ENCODE measurements around the gene KIAA1328. TPM values are rescaled to one million over a fixed set of nuclear protein-coding genes. Genes with fewer than 3 reads are reported as not detected.

The KIAA1328 gene
- total RNA-seq, 1 experiment from 2014 or later: 9.1 TPM

DNA sequence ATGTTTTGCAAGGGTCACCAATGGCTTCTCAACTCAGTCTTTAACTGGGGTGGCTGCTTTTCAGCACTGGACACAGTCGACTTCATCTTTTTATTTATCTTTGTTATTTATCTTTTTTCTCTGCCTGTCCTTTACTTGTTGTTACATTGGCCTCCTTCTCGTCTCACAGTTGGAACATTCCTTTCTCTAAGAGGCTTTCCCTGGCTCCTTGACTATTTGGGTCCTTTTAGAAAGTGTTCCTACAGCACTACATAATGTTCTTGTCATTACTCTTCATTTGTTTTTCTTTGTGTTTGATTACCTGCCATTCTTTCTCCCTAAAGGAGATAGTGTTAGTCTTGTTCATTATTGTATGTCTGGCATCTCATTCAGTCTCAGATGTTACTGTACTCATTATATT is 122.0 kb downstream of the KIAA1328 start:
- no peak for DNase-seq (ENCODE audit: low spot score)

DNA sequence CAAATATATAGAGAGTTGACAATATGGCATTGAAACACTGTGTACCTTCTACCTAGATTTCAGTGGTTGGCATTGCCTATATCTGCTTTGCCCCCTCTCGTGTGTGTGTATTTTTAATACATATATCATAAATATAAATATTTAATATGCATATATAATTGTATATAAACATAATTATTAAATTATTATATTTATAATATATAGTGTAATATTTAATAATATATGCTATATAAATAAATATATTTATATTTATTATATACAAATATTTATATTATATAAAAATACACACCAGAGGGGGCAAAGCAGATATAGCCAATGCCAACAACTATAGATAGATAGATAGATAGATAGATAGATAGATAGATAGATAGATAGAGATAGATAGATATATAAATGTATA is 124.1 kb downstream of the KIAA1328 start:
- no peak for DNase-seq (ENCODE audit: low spot score)

DNA sequence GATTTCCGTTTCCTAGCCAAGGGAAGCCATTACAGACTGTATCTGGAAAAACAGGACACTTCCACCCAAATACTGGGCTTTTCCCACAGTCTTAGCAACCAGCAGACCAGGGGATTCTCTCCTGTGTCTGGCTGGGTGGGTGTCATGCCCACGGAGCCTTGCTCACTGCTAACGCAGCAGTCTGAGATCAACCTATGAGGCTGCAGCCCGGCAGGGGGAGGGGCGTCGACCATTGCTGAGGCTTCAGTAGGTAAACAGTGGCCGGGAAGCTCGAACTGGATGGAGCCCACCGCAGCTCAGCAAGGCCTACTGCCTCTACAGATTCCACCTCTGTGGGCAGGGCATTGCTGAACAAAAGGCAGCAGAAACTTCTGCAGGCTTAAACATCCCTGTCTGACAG is 131.1 kb downstream of the KIAA1328 start:
- no peak for DNase-seq (ENCODE audit: low spot score)

DNA sequence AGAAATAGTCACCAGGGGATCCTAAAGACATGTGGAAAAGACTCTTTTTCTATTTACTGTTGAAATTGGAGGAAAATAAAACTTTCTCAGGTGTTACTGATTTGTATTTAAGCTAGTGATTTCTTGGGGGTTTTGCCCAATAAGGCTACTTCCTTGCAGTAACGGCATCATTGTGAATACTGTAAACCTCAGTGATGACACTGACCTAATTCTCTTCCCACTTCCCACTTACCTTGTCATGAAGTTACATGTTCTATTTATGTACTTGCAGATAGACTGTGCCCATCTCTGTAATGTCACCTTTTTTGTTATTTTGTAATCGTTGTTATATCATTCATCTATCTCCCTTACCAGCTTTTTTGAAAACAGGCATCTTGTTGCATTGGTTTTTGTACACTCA is 134.5 kb downstream of the KIAA1328 start:
- DNase-seq (ENCODE audit: low spot score): no peak

DNA sequence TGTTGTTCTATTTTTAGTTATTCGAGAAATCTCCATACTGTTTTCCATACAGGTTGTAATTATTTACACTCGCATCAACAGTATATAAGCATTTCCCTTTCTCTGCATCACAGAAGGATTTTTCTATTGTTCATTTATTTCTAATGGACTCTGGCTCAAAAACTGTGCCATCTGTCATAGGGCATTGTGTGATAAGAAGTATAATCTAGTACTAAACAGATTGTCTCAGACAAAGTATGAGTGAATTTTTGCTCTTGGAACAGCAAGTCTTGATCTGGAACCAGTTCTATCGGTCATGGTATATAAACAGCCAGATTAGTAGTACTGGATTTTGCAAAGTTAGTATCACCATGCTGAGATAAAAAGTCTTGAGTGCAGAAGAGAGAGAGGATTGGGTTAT is 145.8 kb downstream of the KIAA1328 start:
- no peak for DNase-seq (ENCODE audit: low spot score)

DNA sequence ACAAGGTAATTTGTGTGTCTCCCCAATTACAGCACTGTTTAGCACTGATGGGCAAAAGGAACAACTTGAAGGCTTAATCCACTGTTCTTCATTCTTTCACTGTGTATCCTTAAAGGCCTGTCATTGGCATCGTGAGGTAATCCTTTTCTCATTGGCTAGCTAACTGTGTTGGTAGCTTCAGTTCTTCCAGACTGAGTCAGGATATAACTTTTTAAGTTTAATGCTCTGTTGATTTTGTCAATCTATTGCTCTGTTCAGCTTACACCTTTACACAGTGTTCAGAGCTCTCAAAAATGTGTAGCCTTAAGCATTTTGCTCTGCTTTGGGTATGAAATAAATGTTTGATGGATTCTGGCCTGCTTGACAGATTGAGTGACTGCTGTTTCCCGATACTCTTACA is 148.2 kb downstream of the KIAA1328 start:
- no peak for DNase-seq (ENCODE audit: low spot score)

DNA sequence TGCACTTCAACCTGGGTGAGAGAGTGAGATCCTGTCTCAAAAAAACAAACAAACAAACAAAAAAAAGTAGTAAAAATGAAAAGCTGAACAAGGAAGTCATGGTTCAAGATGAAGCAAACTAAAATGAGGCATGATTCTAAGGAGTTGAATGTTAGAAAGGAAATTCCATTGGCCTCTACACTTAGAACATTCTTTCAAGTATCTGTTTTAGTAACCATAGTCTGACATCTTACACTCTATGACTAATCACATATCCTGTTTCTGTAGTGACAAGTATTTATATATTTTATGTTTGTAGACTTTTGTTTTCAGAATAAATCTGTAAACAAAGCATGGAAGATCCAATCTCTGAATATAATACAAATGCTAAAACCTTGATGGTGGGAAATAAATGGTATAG is 164.1 kb downstream of the KIAA1328 start:
- DNase-seq (ENCODE audit: low spot score): no peak

DNA sequence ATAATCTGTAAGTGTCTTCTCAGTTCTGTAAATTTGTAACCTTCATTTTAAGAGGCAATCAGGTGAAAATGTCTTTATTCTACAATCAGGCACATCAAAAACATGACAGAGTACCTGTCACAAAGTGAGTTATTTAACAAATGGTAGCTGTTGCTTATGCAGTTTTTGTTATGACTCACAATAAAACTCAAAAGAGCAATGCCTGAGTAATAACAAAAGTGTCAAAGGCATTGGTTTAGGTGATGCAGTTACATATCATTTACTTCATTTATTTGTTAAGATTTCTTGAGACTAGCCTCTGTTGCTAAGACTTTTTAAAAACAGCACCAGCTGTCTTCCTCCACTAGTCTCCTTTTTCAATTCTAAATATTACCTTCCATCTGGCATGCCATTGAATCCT is 177.8 kb downstream of the KIAA1328 start:
- no peak for DNase-seq (ENCODE audit: low spot score)

DNA sequence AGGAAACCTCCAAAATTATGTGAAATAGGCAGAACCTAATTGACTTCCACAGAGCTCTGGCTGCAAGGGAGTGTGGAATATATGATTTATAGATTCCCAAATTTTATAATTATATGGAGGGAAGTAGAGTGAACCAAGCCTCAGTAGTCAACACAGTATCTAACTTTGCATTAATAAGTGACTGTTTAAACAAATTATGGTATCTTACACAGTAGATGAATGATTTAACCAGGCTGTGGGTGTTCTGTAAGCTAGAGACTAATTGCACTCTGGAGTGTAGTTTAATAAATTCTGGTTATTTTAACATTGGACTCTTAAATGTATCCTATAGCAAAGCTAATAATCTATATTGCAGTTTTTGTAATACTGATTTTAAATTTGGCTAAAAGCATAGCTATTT is 183.5 kb downstream of the KIAA1328 start:
- DNase-seq (ENCODE audit: low spot score): no peak

DNA sequence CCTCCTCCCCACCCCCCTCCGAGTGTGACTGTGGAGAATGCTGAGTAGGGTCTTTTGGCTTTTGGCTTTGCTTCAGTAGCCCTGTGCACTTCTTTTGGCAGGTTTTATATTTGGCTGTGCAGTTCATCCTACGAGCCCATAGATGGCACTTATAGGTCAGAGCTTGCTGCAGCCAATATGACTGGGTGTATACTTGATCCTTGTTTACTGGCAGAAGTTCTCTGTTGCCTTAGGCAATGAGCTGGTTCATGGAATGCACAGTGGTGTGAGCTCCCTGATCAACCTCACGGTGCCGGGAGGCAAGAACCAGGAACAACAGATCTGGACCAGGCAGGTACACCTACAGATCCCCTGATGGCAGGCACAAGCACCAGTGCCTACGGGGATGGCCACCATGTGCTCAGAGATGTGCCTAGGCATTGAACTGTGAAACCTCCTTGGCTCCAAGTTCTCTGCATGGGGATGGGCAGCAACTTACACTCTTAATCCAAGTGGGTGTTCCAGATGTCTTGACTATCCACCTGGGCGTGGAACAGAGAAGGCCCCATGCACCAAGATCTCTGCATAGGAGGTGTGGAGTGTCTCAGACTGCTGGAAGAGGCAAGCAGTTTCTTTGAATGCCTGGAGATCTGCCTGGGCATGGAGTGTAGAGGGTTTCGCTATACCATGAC is 190.4 kb downstream of the KIAA1328 start:
- DNase-seq (ENCODE audit: low spot score): no peak

DNA sequence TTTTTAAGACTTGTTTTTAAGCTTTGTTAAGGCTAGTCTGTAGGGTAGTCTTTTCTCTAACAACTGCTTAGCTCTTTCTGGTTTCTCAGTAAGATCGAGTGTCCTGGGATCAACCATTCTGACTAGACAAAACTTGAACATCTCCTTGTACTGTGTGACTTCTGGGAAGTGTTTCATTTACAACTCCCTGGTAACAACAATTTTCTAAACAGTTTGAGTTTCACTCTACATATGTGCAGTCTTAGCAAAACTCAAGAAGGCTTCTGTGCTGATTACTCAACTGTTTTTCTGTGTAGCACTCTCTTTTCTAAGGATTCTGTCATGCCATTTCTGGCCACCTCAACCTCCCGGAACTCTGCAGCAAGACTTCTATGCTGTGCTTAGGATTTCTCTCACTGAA is 204.5 kb downstream of the KIAA1328 start:
- no peak for DNase-seq (ENCODE audit: low spot score)

DNA sequence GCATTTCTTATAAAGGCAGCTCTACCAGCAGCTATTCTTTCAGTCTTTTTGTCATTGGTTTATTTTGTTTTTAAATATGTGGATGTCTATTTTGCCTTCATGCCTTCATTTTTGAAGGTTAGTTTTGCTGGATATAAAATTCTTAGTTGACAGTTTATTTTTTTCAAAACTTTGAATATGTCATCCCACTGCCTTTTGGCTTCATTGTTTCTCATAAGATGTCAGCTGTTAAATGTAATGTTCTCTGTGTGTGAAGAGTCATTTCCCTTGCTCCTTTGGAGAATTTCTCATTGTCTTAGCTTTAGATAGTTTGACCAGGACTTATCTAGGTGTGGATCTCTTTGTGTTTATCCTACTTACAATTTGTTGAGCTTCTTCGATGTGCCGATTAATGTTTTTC is 213.5 kb downstream of the KIAA1328 start:
- DNase-seq (ENCODE audit: low spot score): no peak

DNA sequence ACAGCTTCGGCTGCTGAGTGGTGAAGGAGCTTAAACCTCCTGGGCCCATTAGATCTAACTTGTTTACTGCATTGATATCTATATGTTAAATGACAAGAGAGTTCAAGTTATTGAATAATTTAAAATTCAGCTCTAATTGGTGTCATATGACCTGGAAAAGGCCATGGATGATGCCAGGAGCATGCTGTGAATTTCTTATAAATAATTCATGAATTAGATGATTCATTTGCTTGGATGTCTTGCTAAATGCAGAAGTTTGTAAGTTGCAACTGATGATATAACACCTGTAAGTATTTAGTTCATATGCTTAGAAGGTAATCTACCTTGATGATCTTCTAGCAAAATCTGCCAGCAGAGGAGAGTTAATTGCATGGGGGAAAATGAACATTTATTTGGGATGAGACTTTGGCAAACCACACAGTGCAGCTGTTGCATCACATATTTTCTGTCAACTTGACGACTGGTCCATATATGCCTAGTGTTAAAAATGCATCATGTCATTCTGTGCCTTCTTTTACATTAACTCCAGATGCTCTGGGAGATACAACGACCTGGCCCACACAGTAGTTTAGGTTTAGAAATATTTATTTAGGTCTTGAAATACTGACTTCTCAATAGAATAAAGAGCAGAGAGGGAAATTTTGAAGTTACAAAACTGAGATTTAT is 226.3 kb downstream of the KIAA1328 start:
- DNase-seq (ENCODE audit: low spot score): no peak

DNA sequence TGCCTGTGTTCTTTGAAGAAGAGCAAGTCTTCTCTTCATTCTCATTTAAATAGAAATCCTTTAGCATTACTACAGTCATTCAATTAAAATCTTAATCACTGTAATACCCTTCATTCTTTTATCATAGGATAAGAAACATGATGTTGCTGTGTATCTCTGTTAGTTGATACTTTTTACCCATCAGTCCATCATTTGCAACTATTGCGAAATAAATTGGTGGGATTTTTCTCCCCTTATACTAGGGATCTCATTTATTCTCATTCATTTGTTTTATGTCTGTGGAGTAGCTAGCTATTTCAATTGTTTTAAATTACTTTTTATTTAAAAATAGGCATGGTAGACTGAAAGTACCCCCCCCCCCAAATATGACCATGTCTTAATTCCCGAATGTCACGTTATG is 235.3 kb downstream of the KIAA1328 start:
- no peak for DNase-seq (ENCODE audit: low spot score)

DNA sequence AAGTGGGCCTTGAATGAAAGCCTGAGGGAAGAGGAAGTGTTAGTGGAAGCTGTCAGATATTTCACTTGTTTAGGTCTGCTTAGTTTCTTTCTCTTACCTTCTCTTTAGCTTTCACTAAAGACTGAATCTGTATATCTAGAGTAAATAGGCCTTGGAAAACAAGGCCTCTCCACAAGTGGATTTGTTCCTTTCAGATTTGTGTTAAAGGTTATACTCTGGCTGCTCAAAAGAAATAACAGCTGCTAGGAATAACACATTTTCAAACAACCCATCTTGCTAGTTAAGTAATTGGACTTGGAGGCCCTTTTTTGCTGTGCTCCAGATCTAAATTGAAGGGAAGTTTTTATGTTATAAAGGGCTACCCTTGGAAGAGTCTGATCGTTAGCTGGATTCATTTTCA is 236.3 kb downstream of the KIAA1328 start:
- no peak for DNase-seq (ENCODE audit: low spot score)

DNA sequence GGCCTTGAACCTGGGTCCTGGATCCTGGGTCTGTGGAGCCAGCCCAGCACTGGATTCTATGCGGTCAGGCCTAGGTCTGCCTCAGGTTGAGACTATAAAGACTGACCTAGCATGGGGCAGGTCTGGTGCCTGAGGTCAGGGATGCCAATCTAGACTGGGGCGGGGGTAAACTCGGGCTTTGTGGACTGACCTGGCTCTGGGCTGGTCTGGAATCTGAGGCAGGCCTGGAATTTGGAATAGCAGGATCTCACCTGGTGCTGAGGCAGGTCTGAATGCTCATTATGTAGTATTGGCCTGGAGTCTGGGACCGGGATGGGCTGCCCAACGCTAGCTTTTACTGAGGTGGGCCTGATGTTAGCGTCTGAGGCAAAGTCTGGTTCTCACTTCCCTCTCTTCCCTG is 256.0 kb downstream of the KIAA1328 start:
- no peak for DNase-seq (ENCODE audit: low spot score)

DNA sequence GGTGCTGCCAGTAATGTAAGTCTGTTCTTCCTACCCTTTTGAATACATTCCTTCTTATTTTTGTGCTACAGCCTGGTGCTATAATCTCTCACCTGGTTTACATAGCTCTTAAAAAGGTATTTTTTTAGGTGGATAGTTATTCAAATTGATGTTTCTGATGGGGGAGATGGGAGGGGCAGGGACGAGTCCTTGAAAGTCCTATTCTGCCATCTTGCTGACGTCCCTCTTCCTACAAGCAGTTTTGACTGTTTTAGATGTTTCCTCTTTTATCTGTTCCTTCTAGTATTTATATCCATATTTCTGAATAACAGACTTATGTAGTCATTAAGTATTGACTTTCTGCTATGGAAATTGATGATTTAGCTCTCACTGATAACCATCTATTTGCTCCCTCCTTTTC is 256.4 kb downstream of the KIAA1328 start:
- DNase-seq (ENCODE audit: low spot score): no peak

DNA sequence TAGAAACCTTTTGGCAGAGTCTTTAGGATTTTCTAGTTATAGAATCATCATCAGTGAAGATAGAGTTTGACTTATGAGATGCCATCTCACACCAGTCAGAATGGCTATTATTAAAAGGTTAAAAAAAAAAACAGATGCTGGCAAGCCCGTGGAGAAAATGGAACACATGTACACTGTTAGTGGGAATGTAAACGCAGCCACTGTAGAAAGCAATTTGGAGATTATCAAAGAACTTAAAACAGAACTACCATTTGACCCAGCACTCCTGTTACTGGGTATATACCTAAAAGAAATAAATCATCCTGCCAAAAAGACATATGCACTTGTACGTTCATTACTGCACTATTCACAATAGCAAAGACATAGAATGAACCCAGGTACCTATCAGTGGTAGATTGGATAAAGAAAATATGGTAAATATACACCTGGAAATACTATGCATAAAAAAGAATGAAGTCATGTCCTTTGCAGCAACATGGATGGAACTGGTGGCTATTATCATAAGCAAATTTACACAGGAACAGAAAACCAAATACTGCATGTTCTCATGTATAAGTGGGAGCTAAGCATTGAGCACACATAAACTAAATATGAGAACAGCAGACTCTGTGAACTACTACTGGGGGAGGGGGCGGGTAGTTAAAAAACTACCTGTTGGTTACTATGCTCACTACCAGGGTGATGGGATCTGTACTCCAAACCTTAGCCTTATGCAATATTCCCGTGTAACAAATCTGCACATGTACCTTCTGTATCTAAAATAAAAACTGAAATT is 279.0 kb downstream of the KIAA1328 start:
- no peak for DNase-seq (ENCODE audit: low spot score)

DNA sequence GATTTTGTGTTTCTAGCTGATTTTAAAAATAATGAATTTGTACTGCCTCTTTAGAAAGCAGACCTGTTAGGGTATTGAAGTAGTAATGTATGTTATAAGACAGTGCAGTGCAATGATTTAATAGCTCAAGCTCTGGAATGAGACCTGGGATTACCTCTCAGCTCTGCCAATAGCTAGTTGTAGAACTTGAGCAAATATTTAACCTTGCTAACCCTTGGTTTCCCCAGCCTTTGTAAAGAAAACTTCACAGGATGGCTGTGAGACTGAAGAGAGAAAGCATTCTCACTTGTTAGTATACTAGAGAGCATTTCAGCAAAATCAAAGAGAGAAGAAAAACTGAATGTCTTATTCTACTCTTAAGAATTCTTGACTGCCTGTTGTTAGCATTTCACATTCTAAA is 293.9 kb downstream of the KIAA1328 start:
- no peak for DNase-seq (ENCODE audit: low spot score)

DNA sequence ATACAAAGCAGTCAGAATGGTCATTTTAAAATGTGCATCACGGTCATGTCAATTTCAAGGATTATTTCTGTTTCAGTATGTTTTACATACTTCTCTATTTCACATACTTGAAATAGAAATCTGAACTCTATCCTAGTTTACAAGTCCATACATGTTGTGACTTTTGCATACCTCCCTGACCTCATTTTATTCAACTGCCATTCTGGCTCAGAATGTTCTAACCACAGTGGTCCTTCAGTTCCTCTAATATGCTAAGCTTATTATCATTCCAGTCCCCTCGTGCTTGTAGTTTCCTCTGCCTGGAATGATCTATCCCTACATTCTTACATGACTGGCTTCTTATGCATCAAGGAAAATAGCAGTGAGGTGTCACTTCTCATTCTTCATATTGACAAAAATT is 295.6 kb downstream of the KIAA1328 start:
- DNase-seq (ENCODE audit: low spot score): no peak

DNA sequence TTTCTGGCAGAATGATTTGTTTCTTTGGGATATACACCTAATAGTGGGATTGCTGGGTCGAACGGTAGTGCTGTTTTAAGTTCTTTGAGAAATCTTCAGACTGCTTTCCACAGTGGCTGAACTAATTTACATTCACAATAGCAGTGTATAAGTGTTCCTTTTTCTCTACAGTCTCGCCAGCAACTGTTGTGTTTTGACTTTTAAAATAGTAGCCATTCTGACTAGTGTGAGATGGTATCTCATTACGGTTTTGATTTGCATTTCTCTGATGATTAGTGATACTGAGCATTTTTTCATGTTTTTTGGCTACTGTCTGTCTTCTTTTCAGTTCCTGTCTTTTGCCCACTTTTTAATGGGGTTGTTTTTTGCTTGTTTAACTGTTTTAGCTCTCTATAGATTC is 306.2 kb downstream of the KIAA1328 start:
- DNase-seq (ENCODE audit: low spot score): no peak

DNA sequence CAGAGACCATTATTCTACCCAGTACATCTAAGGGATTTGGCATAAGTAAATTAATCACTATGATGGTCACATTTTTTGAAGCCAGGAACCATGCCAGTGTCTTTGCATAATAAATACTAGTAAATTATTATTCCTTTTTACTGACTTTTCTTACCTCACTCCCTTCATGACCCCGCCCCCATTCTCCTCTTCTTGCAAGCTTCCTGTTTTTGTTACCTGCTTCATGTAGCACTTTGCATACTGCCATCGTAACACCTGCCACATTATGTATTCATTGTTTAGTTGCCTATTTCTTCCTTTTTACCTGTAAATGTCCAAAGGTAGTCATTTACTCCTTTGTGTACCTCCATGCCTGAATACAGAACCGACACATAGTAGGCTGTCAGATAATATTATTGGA is 309.5 kb downstream of the KIAA1328 start:
- no peak for DNase-seq (ENCODE audit: low spot score)

DNA sequence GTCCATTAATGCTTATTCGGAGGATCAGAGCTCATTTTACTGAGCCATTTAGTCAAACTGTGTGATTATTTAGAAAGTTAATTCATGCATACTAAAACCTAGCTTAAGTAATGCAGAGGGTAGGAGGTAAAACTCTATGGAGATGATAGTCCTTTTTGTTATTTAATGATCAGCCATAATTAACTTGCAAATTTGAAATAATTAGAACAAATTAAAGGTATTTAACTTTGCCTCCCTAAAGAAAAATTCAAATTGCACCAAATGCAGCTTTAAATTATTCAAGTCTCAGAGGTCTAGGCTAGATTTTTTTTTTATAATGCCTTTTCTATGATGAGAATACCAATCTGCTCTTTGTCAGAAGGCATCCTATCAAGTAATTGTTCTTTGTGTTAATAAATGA is 310.9 kb downstream of the KIAA1328 start:
- DNase-seq (ENCODE audit: low spot score): no peak

Data from A172 (cell line).